ENCODE data around the gene NSL1.
"Not testable (repeated sequence)": the region's sequence is repeated elsewhere in the genome, so short reads cannot be mapped to it uniquely, and the experiment has no call there.

NSL1 gene

GRCh38 chr1:212727386-212728181 is 64.0 kb downstream of the NSL1 start:
- H3K4me3 ChIP-seq (ENCODE audit: low read depth, low read length): no peak overlapping the region
- TF ChIP-seq POLR2A (IDR thresholded peaks at IDR 0.05; ENCODE audit: extremely low read depth, insufficient read length): no peak
- TF ChIP-seq MAX (IDR thresholded peaks at IDR 0.05; ENCODE audit: low read depth, low read length): no peak
- DNase-seq (ENCODE audit: low read depth): peak; percentile 20

GRCh38 chr1:212724679-212725078 is 66.9 kb downstream of the NSL1 start:
- DNase-seq (ENCODE audit: low read depth); H3K4me3 ChIP-seq (ENCODE audit: low read depth, low read length): not testable (repeated sequence)

- TF ChIP-seq MYC (IDR thresholded peaks at IDR 0.05; ENCODE audit: low read depth, low read length) (no peak), CTCF (IDR thresholded peaks at IDR 0.05; ENCODE audit: low read depth, low read length) (no peak), MAX (IDR thresholded peaks at IDR 0.05; ENCODE audit: low read depth, low read length) (no peak), POLR2A (IDR thresholded peaks at IDR 0.05; ENCODE audit: extremely low read depth, insufficient read length) (no peak)
- H3K4me3 ChIP-seq (ENCODE audit: low read depth, low read length): no peak overlapping the region
- no peak for DNase-seq (ENCODE audit: low read depth)
These were observed 69.2 kb downstream of the NSL1 start for GRCh38 chr1:212722270-212722957.

- no peak overlapping the region for H3K4me3 ChIP-seq (ENCODE audit: low read depth, low read length)
- TF ChIP-seq CTCF (IDR thresholded peaks at IDR 0.05; ENCODE audit: low read depth, low read length) (no peak), MYC (IDR thresholded peaks at IDR 0.05; ENCODE audit: low read depth, low read length) (no peak), POLR2A (IDR thresholded peaks at IDR 0.05; ENCODE audit: extremely low read depth, insufficient read length) (no peak), MAX (IDR thresholded peaks at IDR 0.05; ENCODE audit: low read depth, low read length) (no peak)
- peak; percentile 65 for DNase-seq (ENCODE audit: low read depth)
These were observed 70.0 kb downstream of the NSL1 start for GRCh38 chr1:212721388-212722247.

- H3K4me3 ChIP-seq (ENCODE audit: low read depth, low read length): no peak overlapping the region
- no peak for TF ChIP-seq MAX (IDR thresholded peaks at IDR 0.05; ENCODE audit: low read depth, low read length)
- TF ChIP-seq MYC (IDR thresholded peaks at IDR 0.05; ENCODE audit: low read depth, low read length): no peak
- TF ChIP-seq POLR2A (IDR thresholded peaks at IDR 0.05; ENCODE audit: extremely low read depth, insufficient read length): no peak
- TF ChIP-seq CTCF (IDR thresholded peaks at IDR 0.05; ENCODE audit: low read depth, low read length): no peak
- no peak for DNase-seq (ENCODE audit: low read depth)
These were observed 71.9 kb downstream of the NSL1 start for GRCh38 chr1:212719633-212720032.

GRCh38 chr1:212718499-212718898 is 73.1 kb downstream of the NSL1 start:
- TF ChIP-seq CTCF (IDR thresholded peaks at IDR 0.05; ENCODE audit: low read depth, low read length) (no peak), MAX (IDR thresholded peaks at IDR 0.05; ENCODE audit: low read depth, low read length) (no peak), MYC (IDR thresholded peaks at IDR 0.05; ENCODE audit: low read depth, low read length) (no peak), POLR2A (IDR thresholded peaks at IDR 0.05; ENCODE audit: extremely low read depth, insufficient read length) (no peak)
- peak; percentile 23 for DNase-seq (ENCODE audit: low read depth)
- H3K4me3 ChIP-seq (ENCODE audit: low read depth, low read length): no peak overlapping the region

Measured in NB4 (cell line).